Kidney (tissue), 14 donors: Measurements from ENCODE around the gene PRLH. TPM values are rescaled to one million over a fixed set of nuclear protein-coding genes. Genes with fewer than 3 reads are reported as not detected.

ENCODE experiments used
- DNase-seq, 5 donors: peaks; one replicate each; pipeline ENCODE4 v3.0.0-alpha.2; 2013 to 2020
- FAIRE-seq: peaks from 2 replicates; lab custom pipeline; 2012; peaks lifted over from hg19 to GRCh38; lab: Jason Lieb, UNC
- H3K27ac ChIP-seq, 2 donors: one replicate each; pipeline ENCODE4 v1.7.0; 2013; ENCODE audit warnings: low read depth in 2 of 2, low read length in 2 of 2, inconsistent platforms in 1 of 2
- H3K27me3 ChIP-seq: one replicate; pipeline ENCODE4 v1.7.1; 2013; ENCODE audit warnings: low read length, inconsistent platforms; ENCODE audit not compliant: control insufficient read depth, insufficient read depth
- H3K36me3 ChIP-seq, 3 donors: one replicate each; pipeline versions ENCODE4 v1.7.0 to v1.7.1; 2013; ENCODE audit warnings: low read length in 3 of 3, control low read depth in 1 of 3, inconsistent platforms in 1 of 3; ENCODE audit not compliant: insufficient read depth in 3 of 3, control insufficient read depth in 2 of 3
- H3K4me1 ChIP-seq, 3 donors: one replicate each; pipeline versions ENCODE4 v1.7.0 to v1.7.1; 2013; ENCODE audit warnings: low read length in 3 of 3, inconsistent platforms in 1 of 3, low read depth in 1 of 3; ENCODE audit not compliant: control insufficient read depth in 2 of 3, insufficient read depth in 2 of 3
- H3K4me3 ChIP-seq, 3 donors: one replicate each; pipeline versions ENCODE4 v1.7.0 to v1.8.1; 2013; ENCODE audit warnings: low read length in 3 of 3, control low read depth in 1 of 3, inconsistent platforms in 1 of 3
- H3K9ac ChIP-seq, 3 donors: one replicate each; pipeline versions ENCODE4 v1.7.0 to v1.7.1; 2013; ENCODE audit warnings: low read length in 3 of 3, control low read depth in 1 of 3, inconsistent platforms in 1 of 3
- H3K9me3 ChIP-seq, 3 donors: one replicate each; pipeline versions ENCODE4 v1.7.0 to v1.7.1; 2013; ENCODE audit warnings: low read length in 3 of 3, control low read depth in 1 of 3, inconsistent platforms in 1 of 3; ENCODE audit not compliant: control insufficient read depth in 2 of 3, insufficient read depth in 1 of 3
- intact Hi-C: fragments of 100-400 bp; cut with DNase I; formaldehyde crosslinking; loops from one replicate; pipeline ENCODE4 v1.11.1; 2022
- polyA plus RNA-seq: library from polyadenylated mRNA; stranded (reverse); fragments of 350-450 nt; fragmentation: Illumina TruSeq; extraction: RNeasy Lipid Tissue Mini Kit (QIAGEN cat#74804); gene quantifications from one replicate; pipeline ENCODE4 v1.2.3, GENCODE V29; 2014; ENCODE audit warnings: low read depth, low replicate concordance; ENCODE audit not compliant: insufficient read depth
- total RNA-seq: library from RNA; stranded (reverse); fragmentation: NEBNext Ultra II Directional; extraction: Animal tissue kit (Norgen Biotek cat#: 25700); gene quantifications from one replicate; pipeline ENCODE4 v1.2.1, GENCODE V29; 2021
- TF ChIP-seq, protein P1 (sequence below): IDR thresholded peaks from 3 replicates; pipeline ENCODE4 v1.5.1; 2012; ENCODE audit warnings: mild to moderate bottlenecking, moderate library complexity, borderline replicate concordance; ENCODE audit not compliant: insufficient read depth; ENCODE audit errors: extremely low read depth
- donor health status: control.
- donor health status: control.
- donor health status: control.
- donor health status: control.
- donor health status: control.
- donor health status: DM: yes; HTN: yes; CAD: no.
- donor health status: Normal renal cell carcinoma (clear cell type).

Gene PRLH
- total and polyA plus RNA-seq, 2 donors from 2014 or later, result not detected

GRCh38 chr2:237599465-237600110, 33.2 kb downstream of the PRLH start:
- DNase-seq (no peak), FAIRE-seq (no peak)
- Histone ChIP-seq H3K4me3 (peak overlapping the region in 2 of 3 donors; percentile 4 to 39), H3K4me1 (peaks cover 0 to 9% (median 6%) of the 10 kb centered on the region in 3 donors), H3K36me3 (no peaks in the 10 kb centered on the region), H3K9me3 (no peaks in the 10 kb centered on the region), H3K27me3 (no peaks in the 10 kb centered on the region), H3K27ac (peak overlapping the region; percentile 68 to 71), H3K9ac (peak overlapping the region in 2 of 3 donors; percentile 20 to 63)
- intact Hi-C loops, result no loop called here
- TF ChIP-seq, protein P1, sequence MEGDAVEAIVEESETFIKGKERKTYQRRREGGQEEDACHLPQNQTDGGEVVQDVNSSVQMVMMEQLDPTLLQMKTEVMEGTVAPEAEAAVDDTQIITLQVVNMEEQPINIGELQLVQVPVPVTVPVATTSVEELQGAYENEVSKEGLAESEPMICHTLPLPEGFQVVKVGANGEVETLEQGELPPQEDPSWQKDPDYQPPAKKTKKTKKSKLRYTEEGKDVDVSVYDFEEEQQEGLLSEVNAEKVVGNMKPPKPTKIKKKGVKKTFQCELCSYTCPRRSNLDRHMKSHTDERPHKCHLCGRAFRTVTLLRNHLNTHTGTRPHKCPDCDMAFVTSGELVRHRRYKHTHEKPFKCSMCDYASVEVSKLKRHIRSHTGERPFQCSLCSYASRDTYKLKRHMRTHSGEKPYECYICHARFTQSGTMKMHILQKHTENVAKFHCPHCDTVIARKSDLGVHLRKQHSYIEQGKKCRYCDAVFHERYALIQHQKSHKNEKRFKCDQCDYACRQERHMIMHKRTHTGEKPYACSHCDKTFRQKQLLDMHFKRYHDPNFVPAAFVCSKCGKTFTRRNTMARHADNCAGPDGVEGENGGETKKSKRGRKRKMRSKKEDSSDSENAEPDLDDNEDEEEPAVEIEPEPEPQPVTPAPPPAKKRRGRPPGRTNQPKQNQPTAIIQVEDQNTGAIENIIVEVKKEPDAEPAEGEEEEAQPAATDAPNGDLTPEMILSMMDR, result no peak

- DNase-seq (peak; percentile 35 to 85 (median 50)), FAIRE-seq (no peak)
- H3K9me3 ChIP-seq, result no peaks in the 10 kb centered on the region
- no peaks in the 10 kb centered on the region for H3K27me3 ChIP-seq
- H3K27ac ChIP-seq, result peak overlapping the region; percentile 68 to 71
- H3K4me1 ChIP-seq, result peaks cover 0 to 6% (median 6%) of the 10 kb centered on the region in 3 donors
- H3K36me3 ChIP-seq, result no peaks in the 10 kb centered on the region
- intact Hi-C loops, result no loop called here
- H3K9ac ChIP-seq, result peak overlapping the region in 2 of 3 donors; percentile 63 to 67
- H3K4me3 ChIP-seq, result peak overlapping the region in 2 of 3 donors; percentile 4 to 39
- TF ChIP-seq, protein P1, result no peak
Measured at GRCh38 chr2:237600205-237600846, 34.0 kb downstream of the PRLH start.

DNA sequence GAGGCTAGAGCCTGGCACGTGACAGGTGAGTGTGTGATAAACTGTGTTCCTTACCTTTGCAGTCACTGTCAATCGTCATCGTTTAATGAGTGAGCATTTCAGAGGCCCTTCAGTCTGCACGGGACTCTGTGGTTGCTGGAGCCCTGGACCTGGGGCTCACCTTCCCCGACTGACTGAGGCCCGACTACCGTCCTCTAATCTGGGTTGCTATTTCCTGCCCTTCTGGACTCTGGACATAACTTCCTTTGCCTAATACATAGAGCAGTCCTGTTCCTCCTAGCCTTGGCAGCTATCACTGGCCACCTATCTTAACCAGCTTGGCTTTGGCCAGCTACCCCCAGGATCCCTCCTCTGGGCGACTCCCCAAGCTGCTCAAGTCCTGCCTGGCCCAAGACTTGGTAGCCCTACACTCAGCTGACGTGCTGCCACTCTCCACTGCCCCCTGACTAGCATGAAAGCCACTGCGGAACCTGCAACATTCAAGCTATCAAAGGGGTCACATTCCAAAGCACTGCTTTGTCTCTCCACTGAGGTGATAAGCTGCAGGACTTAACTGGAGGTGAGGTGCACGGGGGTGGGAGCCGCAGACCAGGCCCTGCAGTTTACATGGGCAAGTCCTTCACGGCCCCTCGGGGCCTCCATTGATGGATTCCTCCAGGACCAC, 35.2 kb downstream of the PRLH start:
- FAIRE-seq (no peak), DNase-seq (peak in 1 of 5 donors; percentile 39)
- Histone ChIP-seq H3K36me3 (no peaks in the 10 kb centered on the region), H3K27me3 (no peaks in the 10 kb centered on the region), H3K9me3 (no peaks in the 10 kb centered on the region), H3K4me1 (peaks cover 0 to 6% (median 6%) of the 10 kb centered on the region in 3 donors), H3K4me3 (no peak overlapping the region), H3K9ac (no peak overlapping the region), H3K27ac (no peak overlapping the region)
- intact Hi-C loops, result no loop called here
- TF ChIP-seq, protein P1, result no peak
